ENCODE data around the gene MARK3. TPM values are rescaled to one million over a fixed set of nuclear protein-coding genes. Genes with fewer than 3 reads are reported as not detected.

Gene MARK3
- polyA plus RNA-seq, 3 donors: 29.3 to 163 (median 44.7) TPM

GRCh38 chr14:103480595-103480994 is 95.4 kb downstream of the MARK3 start:
- TF ChIP-seq CTCF (IDR thresholded peaks at IDR 0.05): no peak
- Mint-ChIP-seq H3K4me3 (peak overlapping the region in 1 of 2 donors; percentile 27), H3K4me1 (peaks cover 11% of the 10 kb centered on the region), H3K27ac (peak overlapping the region in 6 of 7 donors; percentile 41 to 74 (median 58)), H3K27me3 (ENCODE audit: low read depth in 3 of 3) (no peaks in the 10 kb centered on the region), H3K36me3 (peaks cover 59 to 91% of the 10 kb centered on the region in 2 donors), H3K9me3 (no peaks in the 10 kb centered on the region)
- Histone ChIP-seq H3K9me3 (replicated peaks in 1 of 2; ENCODE audit: control insufficient read depth in 1 of 2, insufficient read depth in 1 of 2, low read length in 2 of 2) (no peaks in the 10 kb centered on the region), H3K4me3 (replicated peaks in 1 of 3; ENCODE audit: low read depth in 2 of 3, low read length in 3 of 3) (no peak overlapping the region), H3K27ac (ENCODE audit: low read depth in 1 of 2, low read length in 2 of 2) (peak overlapping the region in 1 of 2 donors; percentile 56), H3K4me1 (ENCODE audit: control insufficient read depth in 1 of 2, insufficient read depth in 2 of 2, low read length in 2 of 2) (peaks cover 9 to 12% of the 10 kb centered on the region in 2 donors), H3K36me3 (replicated peaks in 1 of 2; ENCODE audit: control insufficient read depth in 1 of 2, insufficient read depth in 2 of 2, low read length in 2 of 2) (peaks cover 68 to 96% of the 10 kb centered on the region in 2 donors), H3K79me2 (ENCODE audit: insufficient read depth, low read length) (no peaks in the 10 kb centered on the region), H3K27me3 (ENCODE audit: control insufficient read depth in 2 of 2, insufficient read depth in 2 of 2, low read length in 2 of 2) (no peaks in the 10 kb centered on the region), H3K4me2 (replicated peaks; ENCODE audit: extremely low read depth, low read length, poor library complexity, severe bottlenecking) (no peak overlapping the region), H3K9ac (ENCODE audit: insufficient read depth, low read length, poor library complexity, severe bottlenecking) (no peak overlapping the region), H2AFZ (ENCODE audit: insufficient read depth, low read depth, low read length, poor library complexity, severe bottlenecking) (no peak overlapping the region), H4K20me1 (ENCODE audit: insufficient read depth, low read length) (peaks cover 43% of the 10 kb centered on the region)
- intact Hi-C loops (cut with micrococcal nuclease): no loop called here
- DNase-seq: peak; percentile 18 to 77 (median 31)
- WGBS (ENCODE audit: insufficient coverage): 23% methylated on average over 3 of the region's 3 CpGs

- H3K4me1 Mint-ChIP-seq: peaks cover 11% of the 10 kb centered on the region
- DNase-seq: no peak
- no peaks in the 10 kb centered on the region for H3K27me3 Mint-ChIP-seq (ENCODE audit: low read depth in 3 of 3)
- peaks cover 9 to 12% of the 10 kb centered on the region in 2 donors for H3K4me1 ChIP-seq (ENCODE audit: control insufficient read depth in 1 of 2, insufficient read depth in 2 of 2, low read length in 2 of 2)
- H3K36me3 Mint-ChIP-seq: peaks cover 51 to 84% of the 10 kb centered on the region in 2 donors
- H4K20me1 ChIP-seq (ENCODE audit: insufficient read depth, low read length): peaks cover 30% of the 10 kb centered on the region
- H3K4me3 Mint-ChIP-seq: no peak overlapping the region
- H3K27ac ChIP-seq (ENCODE audit: low read depth in 1 of 2, low read length in 2 of 2): no peak overlapping the region
- no peaks in the 10 kb centered on the region for H3K9me3 ChIP-seq (replicated peaks in 1 of 2; ENCODE audit: control insufficient read depth in 1 of 2, insufficient read depth in 1 of 2, low read length in 2 of 2)
- no peaks in the 10 kb centered on the region for H3K9me3 Mint-ChIP-seq
- no peak overlapping the region for H3K4me2 ChIP-seq (replicated peaks; ENCODE audit: extremely low read depth, low read length, poor library complexity, severe bottlenecking)
- no peak overlapping the region for H3K27ac Mint-ChIP-seq
- TF ChIP-seq CTCF (IDR thresholded peaks at IDR 0.05): no peak
- H3K9ac ChIP-seq (ENCODE audit: insufficient read depth, low read length, poor library complexity, severe bottlenecking): no peak overlapping the region
- H3K36me3 ChIP-seq (replicated peaks in 1 of 2; ENCODE audit: control insufficient read depth in 1 of 2, insufficient read depth in 2 of 2, low read length in 2 of 2): peaks cover 65 to 94% of the 10 kb centered on the region in 2 donors
- no peaks in the 10 kb centered on the region for H3K79me2 ChIP-seq (ENCODE audit: insufficient read depth, low read length)
- no peak overlapping the region for H3K4me3 ChIP-seq (replicated peaks in 1 of 3; ENCODE audit: low read depth in 2 of 3, low read length in 3 of 3)
- no peak overlapping the region for H2AFZ ChIP-seq (ENCODE audit: insufficient read depth, low read depth, low read length, poor library complexity, severe bottlenecking)
- 100% methylated on average over 2 of the region's 5 CpGs for WGBS (ENCODE audit: insufficient coverage)
- no peaks in the 10 kb centered on the region for H3K27me3 ChIP-seq (ENCODE audit: control insufficient read depth in 2 of 2, insufficient read depth in 2 of 2, low read length in 2 of 2)
- intact Hi-C loops (cut with micrococcal nuclease): no loop called here
Observed at GRCh38 chr14:103483600-103483999, 98.4 kb downstream of the MARK3 start.

All from CD14-positive monocyte (primary cell).